Body of pancreas (tissue), 4 donors: ENCODE data around the gene PIP5K1B.

Source experiments
- CTCF ChIP-seq, 7 experiments: fragments of 450-650 bp in 4 of 7; fragments of 200-600 bp in 3 of 7; sonication (generic) in 3 of 7; IDR thresholded peaks; one replicate each; pipeline ENCODE4 v1.5.1; 2016 to 2019; ENCODE audit warnings: antibody characterized with exemption in 7 of 7
- POLR2A ChIP-seq, 3 donors: fragments of 450-650 bp; IDR thresholded peaks; one replicate each; pipeline ENCODE4 v1.6.1; 2016; ENCODE audit warnings: antibody characterized with exemption in 3 of 3, mild to moderate bottlenecking in 2 of 3

- TF ChIP-seq CTCF (IDR thresholded peaks at IDR 0.05) (no peak), POLR2A (IDR thresholded peaks at IDR 0.05) (no peak)
These were observed 307.8 kb downstream of the PIP5K1B start for GRCh38 chr9:69012696-69013381.
